Panc1 (cell line): Measurements from ENCODE around the gene B3GLCT.

Experiments
- TCF7L2 ChIP-seq: IDR thresholded peaks from 2 replicates; pipeline ENCODE4 v1.6.1; 2011; ENCODE audit warnings: mild to moderate bottlenecking, low read depth, low read length, inconsistent platforms
- TF ChIP-seq, protein P1 (sequence below): fragments of 450-650 bp; IDR thresholded peaks from 2 replicates; pipeline ENCODE4 v1.5.1; 2017; ENCODE audit warnings: mild to moderate bottlenecking

DNA sequence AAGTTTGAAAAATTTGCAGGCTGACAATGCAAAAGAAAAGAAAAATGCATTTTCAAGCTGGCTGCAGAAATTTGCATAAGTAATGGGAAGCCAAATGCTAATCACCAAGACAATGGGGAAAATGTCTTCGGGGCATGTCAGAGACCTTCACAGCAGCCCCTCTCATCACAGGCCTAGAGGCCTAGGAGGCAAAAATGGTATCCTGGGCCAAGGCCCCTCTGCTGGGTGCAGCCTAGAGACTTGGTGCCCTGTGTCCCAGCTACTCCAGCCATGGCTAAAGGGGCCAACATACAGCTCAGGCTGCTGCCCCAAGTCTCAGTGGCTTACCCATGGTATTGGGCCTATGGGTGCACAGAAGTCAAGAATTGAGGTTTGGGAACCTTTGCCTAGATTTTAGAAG is 155.2 kb downstream of the B3GLCT start:
- TF ChIP-seq, protein P1, sequence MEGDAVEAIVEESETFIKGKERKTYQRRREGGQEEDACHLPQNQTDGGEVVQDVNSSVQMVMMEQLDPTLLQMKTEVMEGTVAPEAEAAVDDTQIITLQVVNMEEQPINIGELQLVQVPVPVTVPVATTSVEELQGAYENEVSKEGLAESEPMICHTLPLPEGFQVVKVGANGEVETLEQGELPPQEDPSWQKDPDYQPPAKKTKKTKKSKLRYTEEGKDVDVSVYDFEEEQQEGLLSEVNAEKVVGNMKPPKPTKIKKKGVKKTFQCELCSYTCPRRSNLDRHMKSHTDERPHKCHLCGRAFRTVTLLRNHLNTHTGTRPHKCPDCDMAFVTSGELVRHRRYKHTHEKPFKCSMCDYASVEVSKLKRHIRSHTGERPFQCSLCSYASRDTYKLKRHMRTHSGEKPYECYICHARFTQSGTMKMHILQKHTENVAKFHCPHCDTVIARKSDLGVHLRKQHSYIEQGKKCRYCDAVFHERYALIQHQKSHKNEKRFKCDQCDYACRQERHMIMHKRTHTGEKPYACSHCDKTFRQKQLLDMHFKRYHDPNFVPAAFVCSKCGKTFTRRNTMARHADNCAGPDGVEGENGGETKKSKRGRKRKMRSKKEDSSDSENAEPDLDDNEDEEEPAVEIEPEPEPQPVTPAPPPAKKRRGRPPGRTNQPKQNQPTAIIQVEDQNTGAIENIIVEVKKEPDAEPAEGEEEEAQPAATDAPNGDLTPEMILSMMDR = no peak
- no peak for TF ChIP-seq TCF7L2
